Measurements from ENCODE around the gene GLT8D2.

GLT8D2 gene

GRCh38 chr12:104049903-104050356 lies at the start of gene GLT8D2:
Gene GLT8D2, minus strand, starts transcription at chr12:104050187. Its CDS starts 30,539 bp downstream, at chr12:104019648.
- H3K4me3 ChIP-seq (ENCODE audit: low read depth in 1 of 2, low read length in 2 of 2), result peak within 1 kb of the TSS; percentile 45 to 63
- H3K9ac ChIP-seq (ENCODE audit: low read depth in 1 of 2, low read length in 2 of 2), result peak within 1 kb of the TSS in 1 of 2 donors; percentile 38
- peaks cover 3 to 5% of the 10 kb centered on the region in 2 donors for H3K4me1 ChIP-seq (ENCODE audit: control insufficient read depth in 1 of 2, insufficient read depth in 2 of 2, low read length in 2 of 2)
- peak within 1 kb of the TSS; percentile 5 for H3K27ac ChIP-seq (ENCODE audit: low read depth, low read length)
- peaks cover 11 to 14% of the 10 kb centered on the region in 2 donors for H3K27me3 ChIP-seq (ENCODE audit: control insufficient read depth in 1 of 2, insufficient read depth in 2 of 2, low read length in 2 of 2)
- H3K9me3 ChIP-seq (ENCODE audit: control insufficient read depth in 1 of 2, low read length in 2 of 2), result no peaks in the 10 kb centered on the region
- H3K36me3 ChIP-seq (ENCODE audit: control insufficient read depth in 1 of 2, insufficient read depth in 2 of 2, low read length in 2 of 2), result no peaks in the 10 kb centered on the region

- Histone ChIP-seq H3K27ac (ENCODE audit: low read depth, low read length) (no peak overlapping the region), H3K36me3 (ENCODE audit: control insufficient read depth in 1 of 2, insufficient read depth in 2 of 2, low read length in 2 of 2) (peaks cover 36 to 51% of the 10 kb centered on the region in 2 donors)
Observed at GRCh38 chr12:104097954-104098353, 48.0 kb upstream of the GLT8D2 start.

GRCh38 chr12:104095289-104095688 lies 45.3 kb upstream of the GLT8D2 start:
- Histone ChIP-seq H3K9me3 (ENCODE audit: control insufficient read depth in 1 of 2, low read length in 2 of 2) (no peaks in the 10 kb centered on the region), H3K4me3 (ENCODE audit: low read depth in 1 of 2, low read length in 2 of 2) (no peak overlapping the region), H3K36me3 (ENCODE audit: control insufficient read depth in 1 of 2, insufficient read depth in 2 of 2, low read length in 2 of 2) (peaks cover 41 to 49% of the 10 kb centered on the region in 2 donors), H3K27me3 (ENCODE audit: control insufficient read depth in 1 of 2, insufficient read depth in 2 of 2, low read length in 2 of 2) (no peaks in the 10 kb centered on the region), H3K4me1 (ENCODE audit: control insufficient read depth in 1 of 2, insufficient read depth in 2 of 2, low read length in 2 of 2) (peaks cover 0 to 5% of the 10 kb centered on the region in 2 donors), H3K9ac (ENCODE audit: low read depth in 1 of 2, low read length in 2 of 2) (no peak overlapping the region), H3K27ac (ENCODE audit: low read depth, low read length) (no peak overlapping the region)

More at GRCh38 chr12:104097954-104098353, 48.0 kb upstream of the GLT8D2 start:
- H3K4me1 ChIP-seq (ENCODE audit: control insufficient read depth in 1 of 2, insufficient read depth in 2 of 2, low read length in 2 of 2), result peaks cover 0 to 5% of the 10 kb centered on the region in 2 donors
- no peak overlapping the region for H3K4me3 ChIP-seq (ENCODE audit: low read depth in 1 of 2, low read length in 2 of 2)
- no peaks in the 10 kb centered on the region for H3K27me3 ChIP-seq (ENCODE audit: control insufficient read depth in 1 of 2, insufficient read depth in 2 of 2, low read length in 2 of 2)
- no peak overlapping the region for H3K9ac ChIP-seq (ENCODE audit: low read depth in 1 of 2, low read length in 2 of 2)
- no peaks in the 10 kb centered on the region for H3K9me3 ChIP-seq (ENCODE audit: control insufficient read depth in 1 of 2, low read length in 2 of 2)

- no peaks in the 10 kb centered on the region for H3K27me3 ChIP-seq (ENCODE audit: control insufficient read depth in 1 of 2, insufficient read depth in 2 of 2, low read length in 2 of 2)
- H3K9ac ChIP-seq (ENCODE audit: low read depth in 1 of 2, low read length in 2 of 2), result no peak overlapping the region
- peaks cover 39 to 44% of the 10 kb centered on the region in 2 donors for H3K36me3 ChIP-seq (ENCODE audit: control insufficient read depth in 1 of 2, insufficient read depth in 2 of 2, low read length in 2 of 2)
- peaks cover 0 to 5% of the 10 kb centered on the region in 2 donors for H3K4me1 ChIP-seq (ENCODE audit: control insufficient read depth in 1 of 2, insufficient read depth in 2 of 2, low read length in 2 of 2)
- H3K4me3 ChIP-seq (ENCODE audit: low read depth in 1 of 2, low read length in 2 of 2), result no peak overlapping the region
- H3K27ac ChIP-seq (ENCODE audit: low read depth, low read length), result no peak overlapping the region
- H3K9me3 ChIP-seq (ENCODE audit: control insufficient read depth in 1 of 2, low read length in 2 of 2), result no peaks in the 10 kb centered on the region
Observed at GRCh38 chr12:104094284-104094683, 44.3 kb upstream of the GLT8D2 start.

- Histone ChIP-seq H3K27me3 (ENCODE audit: control insufficient read depth in 1 of 2, insufficient read depth in 2 of 2, low read length in 2 of 2) (no peaks in the 10 kb centered on the region), H3K4me3 (ENCODE audit: low read depth in 1 of 2, low read length in 2 of 2) (no peak overlapping the region), H3K9ac (ENCODE audit: low read depth in 1 of 2, low read length in 2 of 2) (no peak overlapping the region), H3K4me1 (ENCODE audit: control insufficient read depth in 1 of 2, insufficient read depth in 2 of 2, low read length in 2 of 2) (peaks cover 0 to 5% of the 10 kb centered on the region in 2 donors), H3K9me3 (ENCODE audit: control insufficient read depth in 1 of 2, low read length in 2 of 2) (no peaks in the 10 kb centered on the region), H3K36me3 (ENCODE audit: control insufficient read depth in 1 of 2, insufficient read depth in 2 of 2, low read length in 2 of 2) (peaks cover 31 to 48% of the 10 kb centered on the region in 2 donors), H3K27ac (ENCODE audit: low read depth, low read length) (no peak overlapping the region)
Observed at GRCh38 chr12:104091136-104091535, 41.1 kb upstream of the GLT8D2 start.

GRCh38 chr12:104090685-104091084 lies 40.7 kb upstream of the GLT8D2 start:
- Histone ChIP-seq H3K27me3 (ENCODE audit: control insufficient read depth in 1 of 2, insufficient read depth in 2 of 2, low read length in 2 of 2) (no peaks in the 10 kb centered on the region), H3K4me3 (ENCODE audit: low read depth in 1 of 2, low read length in 2 of 2) (no peak overlapping the region), H3K9ac (ENCODE audit: low read depth in 1 of 2, low read length in 2 of 2) (no peak overlapping the region), H3K36me3 (ENCODE audit: control insufficient read depth in 1 of 2, insufficient read depth in 2 of 2, low read length in 2 of 2) (peaks cover 31 to 48% of the 10 kb centered on the region in 2 donors), H3K4me1 (ENCODE audit: control insufficient read depth in 1 of 2, insufficient read depth in 2 of 2, low read length in 2 of 2) (peaks cover 0 to 5% of the 10 kb centered on the region in 2 donors), H3K27ac (ENCODE audit: low read depth, low read length) (no peak overlapping the region), H3K9me3 (ENCODE audit: control insufficient read depth in 1 of 2, low read length in 2 of 2) (no peaks in the 10 kb centered on the region)

- H3K36me3 ChIP-seq (ENCODE audit: control insufficient read depth in 1 of 2, insufficient read depth in 2 of 2, low read length in 2 of 2), result peaks cover 29 to 53% of the 10 kb centered on the region in 2 donors
- H3K9me3 ChIP-seq (ENCODE audit: control insufficient read depth in 1 of 2, low read length in 2 of 2), result no peaks in the 10 kb centered on the region
- H3K9ac ChIP-seq (ENCODE audit: low read depth in 1 of 2, low read length in 2 of 2), result no peak overlapping the region
- no peak overlapping the region for H3K4me3 ChIP-seq (ENCODE audit: low read depth in 1 of 2, low read length in 2 of 2)
- no peaks in the 10 kb centered on the region for H3K4me1 ChIP-seq (ENCODE audit: control insufficient read depth in 1 of 2, insufficient read depth in 2 of 2, low read length in 2 of 2)
- no peak overlapping the region for H3K27ac ChIP-seq (ENCODE audit: low read depth, low read length)
- H3K27me3 ChIP-seq (ENCODE audit: control insufficient read depth in 1 of 2, insufficient read depth in 2 of 2, low read length in 2 of 2), result no peaks in the 10 kb centered on the region
Observed at GRCh38 chr12:104083769-104084475, 33.9 kb upstream of the GLT8D2 start.

GRCh38 chr12:104080764-104081163 lies 30.8 kb upstream of the GLT8D2 start:
- H3K27me3 ChIP-seq (ENCODE audit: control insufficient read depth in 1 of 2, insufficient read depth in 2 of 2, low read length in 2 of 2), result no peaks in the 10 kb centered on the region
- no peak overlapping the region for H3K27ac ChIP-seq (ENCODE audit: low read depth, low read length)
- H3K36me3 ChIP-seq (ENCODE audit: control insufficient read depth in 1 of 2, insufficient read depth in 2 of 2, low read length in 2 of 2), result peaks cover 31 to 34% of the 10 kb centered on the region in 2 donors
- no peaks in the 10 kb centered on the region for H3K4me1 ChIP-seq (ENCODE audit: control insufficient read depth in 1 of 2, insufficient read depth in 2 of 2, low read length in 2 of 2)
- no peak overlapping the region for H3K9ac ChIP-seq (ENCODE audit: low read depth in 1 of 2, low read length in 2 of 2)
- no peaks in the 10 kb centered on the region for H3K9me3 ChIP-seq (ENCODE audit: control insufficient read depth in 1 of 2, low read length in 2 of 2)
- no peak overlapping the region for H3K4me3 ChIP-seq (ENCODE audit: low read depth in 1 of 2, low read length in 2 of 2)

GRCh38 chr12:104079024-104079423 lies 29.0 kb upstream of the GLT8D2 start:
- Histone ChIP-seq H3K9me3 (ENCODE audit: control insufficient read depth in 1 of 2, low read length in 2 of 2) (no peaks in the 10 kb centered on the region), H3K4me1 (ENCODE audit: control insufficient read depth in 1 of 2, insufficient read depth in 2 of 2, low read length in 2 of 2) (no peaks in the 10 kb centered on the region), H3K4me3 (ENCODE audit: low read depth in 1 of 2, low read length in 2 of 2) (no peak overlapping the region), H3K27ac (ENCODE audit: low read depth, low read length) (no peak overlapping the region), H3K27me3 (ENCODE audit: control insufficient read depth in 1 of 2, insufficient read depth in 2 of 2, low read length in 2 of 2) (no peaks in the 10 kb centered on the region), H3K9ac (ENCODE audit: low read depth in 1 of 2, low read length in 2 of 2) (no peak overlapping the region), H3K36me3 (ENCODE audit: control insufficient read depth in 1 of 2, insufficient read depth in 2 of 2, low read length in 2 of 2) (peaks cover 23 to 28% of the 10 kb centered on the region in 2 donors)

- H3K27ac ChIP-seq (ENCODE audit: low read depth, low read length), result no peak overlapping the region
- H3K36me3 ChIP-seq (ENCODE audit: control insufficient read depth in 1 of 2, insufficient read depth in 2 of 2, low read length in 2 of 2), result peaks cover 2 to 7% of the 10 kb centered on the region in 2 donors
- H3K4me1 ChIP-seq (ENCODE audit: control insufficient read depth in 1 of 2, insufficient read depth in 2 of 2, low read length in 2 of 2), result no peaks in the 10 kb centered on the region
- no peak overlapping the region for H3K9ac ChIP-seq (ENCODE audit: low read depth in 1 of 2, low read length in 2 of 2)
- no peak overlapping the region for H3K4me3 ChIP-seq (ENCODE audit: low read depth in 1 of 2, low read length in 2 of 2)
- H3K9me3 ChIP-seq (ENCODE audit: control insufficient read depth in 1 of 2, low read length in 2 of 2), result no peaks in the 10 kb centered on the region
- no peaks in the 10 kb centered on the region for H3K27me3 ChIP-seq (ENCODE audit: control insufficient read depth in 1 of 2, insufficient read depth in 2 of 2, low read length in 2 of 2)
Observed at GRCh38 chr12:104073699-104074098, 23.7 kb upstream of the GLT8D2 start.

All from duodenal mucosa (tissue), 2 donors.